Transverse colon (tissue), 4 donors: ENCODE data around the gene ANGPTL2.

Source experiments
- EP300 ChIP-seq: sonication (generic); formaldehyde crosslinking; IDR thresholded peaks from one replicate; pipeline ENCODE4 v1.6.1; 2017; ENCODE audit warnings: antibody characterized with exemption, low read depth
- POLR2A ChIP-seq: fragments of 450-650 bp; IDR thresholded peaks from one replicate; pipeline ENCODE4 v1.6.1; 2016; ENCODE audit warnings: antibody characterized with exemption, mild to moderate bottlenecking, moderate library complexity
- POLR2AphosphoS5 ChIP-seq, 3 donors: sonication (generic); formaldehyde crosslinking; IDR thresholded peaks; one replicate each; pipeline ENCODE4 v1.6.1; 2016; ENCODE audit warnings: antibody characterized with exemption in 3 of 3
- TF ChIP-seq, protein P1 (sequence below), 5 experiments: fragments of 200-600 bp in 3 of 5; fragments of 450-650 bp in 2 of 5; sonication (generic) in 3 of 5; IDR thresholded peaks; 1 replicate in 2 of 5; 2 replicates in 3 of 5; pipeline ENCODE4 v1.5.1; 2016 to 2017; ENCODE audit warnings: antibody characterized with exemption in 5 of 5, inconsistent platforms in 3 of 5, mild to moderate bottlenecking in 2 of 5, moderate library complexity in 1 of 5

DNA sequence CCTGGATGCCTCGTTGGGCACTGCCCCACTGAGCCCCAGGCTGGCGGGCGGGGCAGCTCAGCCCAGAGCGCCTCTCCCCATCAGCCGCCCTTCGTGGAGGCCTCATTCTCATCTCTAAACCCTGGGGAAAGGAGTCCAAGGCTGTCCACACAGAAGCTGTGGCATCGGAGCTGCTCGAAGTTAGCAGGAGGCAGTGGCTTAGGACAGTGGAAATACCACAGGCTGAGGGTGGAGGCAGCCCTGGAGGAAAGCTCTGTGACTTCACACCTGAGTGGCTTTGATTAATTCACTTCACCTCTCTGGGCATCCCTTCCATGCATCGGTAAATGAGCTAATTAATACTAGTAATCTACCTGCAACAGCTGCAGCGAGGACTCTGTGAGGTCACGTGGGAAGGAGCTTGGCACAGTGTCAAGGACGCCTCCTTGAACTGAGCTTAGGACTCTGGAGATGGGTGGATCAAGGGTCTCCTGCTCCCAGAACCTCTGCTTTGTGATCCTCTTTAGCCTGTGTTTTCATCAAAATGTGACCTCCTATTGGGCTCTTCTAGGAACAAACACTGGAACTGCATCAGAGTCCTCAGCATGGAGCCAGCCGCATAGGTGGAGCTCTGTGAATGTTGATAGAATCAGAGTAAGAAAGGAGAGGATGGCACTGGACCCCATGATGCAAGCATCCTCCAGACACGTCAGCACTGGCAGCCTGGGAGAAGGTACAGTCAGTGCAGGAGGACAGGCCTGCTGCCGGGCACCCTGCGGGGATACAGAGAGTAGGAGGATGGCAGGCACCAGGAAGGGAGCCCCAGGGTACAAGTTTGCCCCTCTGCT, 842 bp upstream of the ANGPTL2 start:
- TF ChIP-seq POLR2A, result no peak
- no peak for TF ChIP-seq POLR2AphosphoS5 (IDR thresholded peaks at IDR 0.05)
- TF ChIP-seq, protein P1, sequence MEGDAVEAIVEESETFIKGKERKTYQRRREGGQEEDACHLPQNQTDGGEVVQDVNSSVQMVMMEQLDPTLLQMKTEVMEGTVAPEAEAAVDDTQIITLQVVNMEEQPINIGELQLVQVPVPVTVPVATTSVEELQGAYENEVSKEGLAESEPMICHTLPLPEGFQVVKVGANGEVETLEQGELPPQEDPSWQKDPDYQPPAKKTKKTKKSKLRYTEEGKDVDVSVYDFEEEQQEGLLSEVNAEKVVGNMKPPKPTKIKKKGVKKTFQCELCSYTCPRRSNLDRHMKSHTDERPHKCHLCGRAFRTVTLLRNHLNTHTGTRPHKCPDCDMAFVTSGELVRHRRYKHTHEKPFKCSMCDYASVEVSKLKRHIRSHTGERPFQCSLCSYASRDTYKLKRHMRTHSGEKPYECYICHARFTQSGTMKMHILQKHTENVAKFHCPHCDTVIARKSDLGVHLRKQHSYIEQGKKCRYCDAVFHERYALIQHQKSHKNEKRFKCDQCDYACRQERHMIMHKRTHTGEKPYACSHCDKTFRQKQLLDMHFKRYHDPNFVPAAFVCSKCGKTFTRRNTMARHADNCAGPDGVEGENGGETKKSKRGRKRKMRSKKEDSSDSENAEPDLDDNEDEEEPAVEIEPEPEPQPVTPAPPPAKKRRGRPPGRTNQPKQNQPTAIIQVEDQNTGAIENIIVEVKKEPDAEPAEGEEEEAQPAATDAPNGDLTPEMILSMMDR (IDR thresholded peaks at IDR 0.05), result no peak
- no peak for TF ChIP-seq EP300
